ENCODE results near the gene CREBBP.

CREBBP gene

GRCh38 chr16:3736116-3736515 is 144.4 kb downstream of the CREBBP start:
- no peak for DNase-seq (ENCODE audit: low spot score)

- no peak for DNase-seq (ENCODE audit: low spot score)
Measured at GRCh38 chr16:3735541-3735940, 145.0 kb downstream of the CREBBP start.

GRCh38 chr16:3734758-3735221 is 145.7 kb downstream of the CREBBP start:
- no peak for DNase-seq (ENCODE audit: low spot score)

- DNase-seq (ENCODE audit: low spot score), result no peak
Measured at GRCh38 chr16:3734084-3734757, 146.3 kb downstream of the CREBBP start.

- no peak for DNase-seq (ENCODE audit: low spot score)
Measured at GRCh38 chr16:3732171-3732570, 148.3 kb downstream of the CREBBP start.

- no peak for DNase-seq (ENCODE audit: low spot score)
Measured at GRCh38 chr16:3731126-3731935, 149.2 kb downstream of the CREBBP start.

GRCh38 chr16:3730161-3731125 is 150.1 kb downstream of the CREBBP start:
- DNase-seq (ENCODE audit: low spot score), result no peak

GRCh38 chr16:3729161-3730112 is 151.1 kb downstream of the CREBBP start:
- no peak for DNase-seq (ENCODE audit: low spot score)

GRCh38 chr16:3728424-3729160 is 151.9 kb downstream of the CREBBP start:
- no peak for DNase-seq (ENCODE audit: low spot score)

- DNase-seq (ENCODE audit: low spot score), result no peak
Measured at GRCh38 chr16:3727806-3728381, 152.6 kb downstream of the CREBBP start.

- DNase-seq (ENCODE audit: low spot score), result no peak
Measured at GRCh38 chr16:3726021-3726687, 154.4 kb downstream of the CREBBP start.

GRCh38 chr16:3725276-3725675 is 155.2 kb downstream of the CREBBP start:
- no peak for DNase-seq (ENCODE audit: low spot score)

GRCh38 chr16:3722508-3722907 is 158.0 kb downstream of the CREBBP start:
- no peak for DNase-seq (ENCODE audit: low spot score)

- no peak for DNase-seq (ENCODE audit: low spot score)
Measured at GRCh38 chr16:3720418-3720817, 160.1 kb downstream of the CREBBP start.

GRCh38 chr16:3718628-3719027 is 161.9 kb downstream of the CREBBP start:
- no peak for DNase-seq (ENCODE audit: low spot score)

GRCh38 chr16:3718019-3718391 is 162.5 kb downstream of the CREBBP start:
- DNase-seq (ENCODE audit: low spot score), result peak; percentile 42

- DNase-seq (ENCODE audit: low spot score), result peak; percentile 89
Measured at GRCh38 chr16:3717235-3718018, 163.1 kb downstream of the CREBBP start, which contains the start of gene TRAP1. TRAP1 (minus strand) TSS chr16:3717524; CDS start chr16:3717508, 16 bp downstream.

- DNase-seq (ENCODE audit: low spot score), result peak; percentile 74
Measured at GRCh38 chr16:3716831-3717234, 163.7 kb downstream of the CREBBP start.
